Uterus (tissue), 4 donors: Measurements from ENCODE around the gene NKAIN2. TPM values are rescaled to one million over a fixed set of nuclear protein-coding genes. Genes with fewer than 3 reads are reported as not detected.

Source experiments
- DNase-seq, 2 donors: peaks; one replicate each; pipeline ENCODE4 v3.0.0-alpha.2; 2019 to 2020
- H3K27ac ChIP-seq, 2 donors: fragments of 200-600 bp; sonication (generic); 1 replicate in 1 of 2; 2 replicates in 1 of 2; pipeline ENCODE4 v1.5.1; 2016 to 2018
- H3K27me3 ChIP-seq, 2 donors: fragments of 200-600 bp; sonication (generic); one replicate each; pipeline ENCODE4 v1.5.1; 2018 to 2019; ENCODE audit warnings: control low read depth in 1 of 2
- H3K36me3 ChIP-seq, 2 donors: fragments of 200-600 bp; sonication (generic); one replicate each; pipeline ENCODE4 v1.5.1; 2019; ENCODE audit warnings: control low read depth in 1 of 2
- H3K4me1 ChIP-seq, 2 donors: fragments of 200-600 bp; sonication (generic); one replicate each; pipeline ENCODE4 v1.5.1; 2018 to 2019; ENCODE audit warnings: control low read depth in 1 of 2
- H3K4me3 ChIP-seq, 2 donors: fragments of 200-600 bp; sonication (generic); 1 replicate in 1 of 2; 2 replicates in 1 of 2; pipeline ENCODE4 v1.5.1; 2018 to 2019; ENCODE audit warnings: mild to moderate bottlenecking in 1 of 2
- H3K9me3 ChIP-seq, 2 donors: fragments of 200-600 bp; sonication (generic); one replicate each; pipeline ENCODE4 v1.5.1; 2019; ENCODE audit warnings: control low read depth in 1 of 2
- POLR2A ChIP-seq, 2 donors: fragments of 450-650 bp; IDR thresholded peaks; one replicate each; pipeline ENCODE4 v1.6.1; 2016; ENCODE audit warnings: antibody characterized with exemption in 2 of 2, mild to moderate bottlenecking in 1 of 2, moderate library complexity in 1 of 2
- intact Hi-C: fragments of 100-400 bp; cut with DNase I; formaldehyde crosslinking; loops from one replicate; pipeline ENCODE4 v1.15.1; 2023; ENCODE audit warnings: low total_unique reads
- total RNA-seq, 4 donors: library from RNA; depleted of rRNA in 3 of 4; stranded (reverse); fragments of >200 nt in 3 of 4; gene quantifications; one replicate each; pipeline versions ENCODE4 v1.1.0 to v1.2.4, GENCODE V29; 2014 to 2023
- TF ChIP-seq, protein P1 (sequence below), 4 experiments: fragments of 200-600 bp in 2 of 4; fragments of 450-650 bp in 2 of 4; sonication (generic) in 2 of 4; IDR thresholded peaks; one replicate each; pipeline ENCODE4 v1.5.1; 2016 to 2019; ENCODE audit warnings: antibody characterized with exemption in 4 of 4, mild to moderate bottlenecking in 2 of 4, moderate library complexity in 1 of 4
- donor health status: DM: yes; HTN: yes; CAD: no.

The NKAIN2 gene
- total RNA-seq, 4 donors from 2014 or later, result 0.59 to 1.1 (median 1.0) TPM; not detected in 1

DNA sequence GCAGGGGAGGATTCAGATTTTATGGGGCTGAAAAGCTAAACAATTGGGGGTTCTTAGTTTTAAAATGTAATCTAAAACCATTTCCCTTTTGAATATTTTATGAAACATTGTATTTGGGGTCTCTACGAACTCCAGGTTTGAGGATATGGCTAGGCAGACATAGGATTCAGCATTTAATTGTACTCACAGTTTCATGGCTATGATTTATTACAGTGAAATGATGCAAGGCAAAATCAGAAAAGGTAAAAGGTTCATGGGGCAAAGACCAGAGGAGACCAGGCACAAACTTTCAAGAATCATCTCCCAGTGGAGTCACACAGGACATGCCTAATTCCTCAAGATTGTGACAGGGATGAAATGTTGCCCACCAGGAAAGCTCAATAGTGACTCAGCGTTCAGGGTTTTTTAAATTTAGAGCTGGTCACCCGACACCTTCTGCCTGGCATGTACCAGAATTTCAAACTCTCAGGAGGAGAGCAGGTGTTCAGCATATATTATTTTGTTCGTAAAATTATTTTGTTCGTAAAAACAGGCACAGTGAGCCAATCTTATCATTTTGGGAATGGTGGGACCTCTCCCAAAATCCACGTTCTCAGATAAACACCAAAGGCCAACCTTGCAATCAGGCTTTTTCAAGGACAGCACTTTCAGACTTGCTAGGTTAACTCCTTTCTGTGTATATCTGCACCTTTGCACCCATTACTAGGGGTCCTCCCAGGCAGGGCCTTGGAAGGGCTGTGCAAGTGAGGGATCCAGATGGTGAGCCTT, 270.3 kb downstream of the NKAIN2 start:
- DNase-seq, result no peak
- Histone ChIP-seq H3K9me3 (no peaks in the 10 kb centered on the region), H3K4me1 (no peaks in the 10 kb centered on the region), H3K27me3 (no peaks in the 10 kb centered on the region), H3K36me3 (no peaks in the 10 kb centered on the region), H3K4me3 (no peak overlapping the region), H3K27ac (no peak overlapping the region)
- TF ChIP-seq POLR2A (IDR thresholded peaks at IDR 0.05), result no peak
- TF ChIP-seq, protein P1, sequence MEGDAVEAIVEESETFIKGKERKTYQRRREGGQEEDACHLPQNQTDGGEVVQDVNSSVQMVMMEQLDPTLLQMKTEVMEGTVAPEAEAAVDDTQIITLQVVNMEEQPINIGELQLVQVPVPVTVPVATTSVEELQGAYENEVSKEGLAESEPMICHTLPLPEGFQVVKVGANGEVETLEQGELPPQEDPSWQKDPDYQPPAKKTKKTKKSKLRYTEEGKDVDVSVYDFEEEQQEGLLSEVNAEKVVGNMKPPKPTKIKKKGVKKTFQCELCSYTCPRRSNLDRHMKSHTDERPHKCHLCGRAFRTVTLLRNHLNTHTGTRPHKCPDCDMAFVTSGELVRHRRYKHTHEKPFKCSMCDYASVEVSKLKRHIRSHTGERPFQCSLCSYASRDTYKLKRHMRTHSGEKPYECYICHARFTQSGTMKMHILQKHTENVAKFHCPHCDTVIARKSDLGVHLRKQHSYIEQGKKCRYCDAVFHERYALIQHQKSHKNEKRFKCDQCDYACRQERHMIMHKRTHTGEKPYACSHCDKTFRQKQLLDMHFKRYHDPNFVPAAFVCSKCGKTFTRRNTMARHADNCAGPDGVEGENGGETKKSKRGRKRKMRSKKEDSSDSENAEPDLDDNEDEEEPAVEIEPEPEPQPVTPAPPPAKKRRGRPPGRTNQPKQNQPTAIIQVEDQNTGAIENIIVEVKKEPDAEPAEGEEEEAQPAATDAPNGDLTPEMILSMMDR (IDR thresholded peaks at IDR 0.05), result no peak
- intact Hi-C loops, result no loop called here

DNA sequence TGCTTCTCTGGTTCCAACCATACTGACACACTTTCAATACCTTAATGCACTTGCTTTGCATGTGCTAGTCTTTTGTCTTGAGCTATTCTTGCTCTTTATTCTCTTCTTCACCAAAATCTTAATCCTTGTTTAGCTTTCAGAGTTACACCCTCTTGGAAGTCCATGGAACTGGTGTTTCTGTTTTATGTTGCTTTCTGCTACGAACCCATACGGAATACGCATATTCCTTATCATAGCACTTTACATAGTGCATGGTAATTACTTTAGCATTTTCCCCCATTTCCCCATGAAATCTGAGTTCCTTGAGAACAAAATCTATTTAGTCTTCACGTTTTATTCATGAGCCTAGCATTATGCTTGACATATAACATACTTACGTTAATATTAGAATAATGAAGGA, 270.9 kb downstream of the NKAIN2 start:
- intact Hi-C loops, result no loop called here
- H3K9me3 ChIP-seq, result no peaks in the 10 kb centered on the region

DNA sequence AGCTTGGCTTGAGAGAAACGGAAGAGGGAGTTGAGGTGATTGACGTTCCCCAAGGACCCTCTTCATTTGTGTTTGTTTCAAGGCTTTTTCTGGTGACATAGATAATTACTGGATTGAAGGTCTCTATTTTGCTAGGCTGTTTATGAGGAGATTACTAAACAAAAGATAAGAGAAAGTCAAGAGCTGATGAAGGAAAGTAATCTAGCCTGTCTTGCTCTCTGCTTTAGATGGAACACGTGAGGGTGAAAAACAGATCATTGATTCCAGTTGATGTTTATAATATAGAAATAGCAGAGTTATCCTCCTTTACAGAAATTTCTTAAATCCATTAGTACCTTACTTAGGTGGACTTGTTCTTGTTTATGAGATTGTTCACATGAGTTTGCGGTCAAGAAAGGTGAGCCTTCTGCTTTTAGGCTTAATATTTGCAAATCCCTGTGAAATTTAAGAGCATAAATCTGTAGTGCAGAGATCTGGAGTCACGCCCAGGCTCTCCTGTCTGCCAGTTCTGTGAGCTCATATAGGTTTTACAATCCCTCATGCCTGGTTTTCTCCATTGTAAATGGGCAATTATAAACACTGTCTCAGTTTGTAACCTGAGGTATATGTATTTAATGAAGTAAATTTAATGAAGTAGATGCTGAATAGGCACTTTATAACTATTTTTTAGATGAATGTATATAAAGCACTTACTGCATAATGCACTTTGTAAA, 272.8 kb downstream of the NKAIN2 start:
- Histone ChIP-seq H3K4me3 (no peak overlapping the region), H3K4me1 (no peaks in the 10 kb centered on the region), H3K36me3 (no peaks in the 10 kb centered on the region), H3K27ac (no peak overlapping the region), H3K27me3 (no peaks in the 10 kb centered on the region), H3K9me3 (no peaks in the 10 kb centered on the region)
- DNase-seq, result no peak
- TF ChIP-seq, protein P1 (IDR thresholded peaks at IDR 0.05), result no peak
- no peak for TF ChIP-seq POLR2A (IDR thresholded peaks at IDR 0.05)
- intact Hi-C loops, result no loop called here

More for the DNA sequence above, 270.9 kb downstream of the NKAIN2 start:
- no peak for DNase-seq
- Histone ChIP-seq H3K4me3 (no peak overlapping the region), H3K36me3 (no peaks in the 10 kb centered on the region), H3K4me1 (no peaks in the 10 kb centered on the region), H3K27me3 (no peaks in the 10 kb centered on the region), H3K27ac (no peak overlapping the region)
- TF ChIP-seq, protein P1 (IDR thresholded peaks at IDR 0.05), result no peak
- TF ChIP-seq POLR2A (IDR thresholded peaks at IDR 0.05), result no peak

DNA sequence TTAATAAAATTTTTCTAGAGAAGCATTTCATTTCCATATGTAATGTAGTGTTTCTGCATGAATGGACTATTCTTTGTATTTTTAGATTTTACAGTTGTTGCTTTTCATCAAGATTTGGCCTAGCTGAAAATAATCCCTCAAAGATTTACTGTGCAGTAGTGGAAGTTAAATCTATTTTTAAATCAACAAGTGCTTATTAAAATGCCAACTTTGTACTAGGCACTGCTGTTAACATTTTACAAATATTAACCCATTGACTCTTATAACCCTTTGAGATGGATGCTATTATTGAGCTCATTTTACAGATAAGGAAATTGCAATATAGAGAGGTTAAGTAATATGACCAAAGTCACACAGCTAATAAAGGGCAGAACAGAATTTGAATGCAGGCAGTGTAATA, 274.5 kb downstream of the NKAIN2 start:
- no peaks in the 10 kb centered on the region for H3K36me3 ChIP-seq
- H3K9me3 ChIP-seq, result no peaks in the 10 kb centered on the region
- DNase-seq, result no peak
- intact Hi-C loops, result no loop called here
- no peak overlapping the region for H3K4me3 ChIP-seq
- TF ChIP-seq, protein P1 (IDR thresholded peaks at IDR 0.05), result no peak
- TF ChIP-seq POLR2A (IDR thresholded peaks at IDR 0.05), result no peak
- H3K27me3 ChIP-seq, result no peaks in the 10 kb centered on the region
- no peak overlapping the region for H3K27ac ChIP-seq
- no peaks in the 10 kb centered on the region for H3K4me1 ChIP-seq

DNA sequence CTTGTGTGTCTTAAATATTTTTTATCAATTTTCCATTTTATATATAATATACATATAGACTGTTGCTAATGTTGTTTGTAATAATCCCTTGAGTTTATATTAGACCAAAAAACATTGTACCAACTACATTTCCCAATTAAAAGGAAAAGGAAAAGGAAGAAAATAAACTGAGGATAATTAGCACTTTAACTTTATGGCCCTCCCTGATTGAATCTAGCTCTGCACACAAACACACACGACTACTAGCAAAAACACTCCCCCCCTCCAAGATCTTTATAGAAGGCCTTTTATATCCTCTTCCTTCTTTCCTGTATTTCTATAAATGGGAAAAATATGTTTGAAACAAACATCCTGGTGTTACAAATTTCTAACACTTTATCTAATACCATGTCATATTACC, 276.8 kb downstream of the NKAIN2 start:
- no peaks in the 10 kb centered on the region for H3K9me3 ChIP-seq
- TF ChIP-seq, protein P1 (IDR thresholded peaks at IDR 0.05), result no peak
- no peak for TF ChIP-seq POLR2A (IDR thresholded peaks at IDR 0.05)
- no peaks in the 10 kb centered on the region for H3K27me3 ChIP-seq
- intact Hi-C loops, result no loop called here
- no peak for DNase-seq
- H3K27ac ChIP-seq, result no peak overlapping the region
- H3K36me3 ChIP-seq, result no peaks in the 10 kb centered on the region
- H3K4me1 ChIP-seq, result no peaks in the 10 kb centered on the region
- H3K4me3 ChIP-seq, result no peak overlapping the region
